ENCODE measurements around the gene BICRAL.
A peak's percentile ranks its signal among the peaks of the same experiment; 100 is the strongest.
"Not testable (repeated sequence)": the region's sequence is repeated elsewhere in the genome, so short reads cannot be mapped to it uniquely, and the experiment has no call there.

BICRAL gene, protein sequence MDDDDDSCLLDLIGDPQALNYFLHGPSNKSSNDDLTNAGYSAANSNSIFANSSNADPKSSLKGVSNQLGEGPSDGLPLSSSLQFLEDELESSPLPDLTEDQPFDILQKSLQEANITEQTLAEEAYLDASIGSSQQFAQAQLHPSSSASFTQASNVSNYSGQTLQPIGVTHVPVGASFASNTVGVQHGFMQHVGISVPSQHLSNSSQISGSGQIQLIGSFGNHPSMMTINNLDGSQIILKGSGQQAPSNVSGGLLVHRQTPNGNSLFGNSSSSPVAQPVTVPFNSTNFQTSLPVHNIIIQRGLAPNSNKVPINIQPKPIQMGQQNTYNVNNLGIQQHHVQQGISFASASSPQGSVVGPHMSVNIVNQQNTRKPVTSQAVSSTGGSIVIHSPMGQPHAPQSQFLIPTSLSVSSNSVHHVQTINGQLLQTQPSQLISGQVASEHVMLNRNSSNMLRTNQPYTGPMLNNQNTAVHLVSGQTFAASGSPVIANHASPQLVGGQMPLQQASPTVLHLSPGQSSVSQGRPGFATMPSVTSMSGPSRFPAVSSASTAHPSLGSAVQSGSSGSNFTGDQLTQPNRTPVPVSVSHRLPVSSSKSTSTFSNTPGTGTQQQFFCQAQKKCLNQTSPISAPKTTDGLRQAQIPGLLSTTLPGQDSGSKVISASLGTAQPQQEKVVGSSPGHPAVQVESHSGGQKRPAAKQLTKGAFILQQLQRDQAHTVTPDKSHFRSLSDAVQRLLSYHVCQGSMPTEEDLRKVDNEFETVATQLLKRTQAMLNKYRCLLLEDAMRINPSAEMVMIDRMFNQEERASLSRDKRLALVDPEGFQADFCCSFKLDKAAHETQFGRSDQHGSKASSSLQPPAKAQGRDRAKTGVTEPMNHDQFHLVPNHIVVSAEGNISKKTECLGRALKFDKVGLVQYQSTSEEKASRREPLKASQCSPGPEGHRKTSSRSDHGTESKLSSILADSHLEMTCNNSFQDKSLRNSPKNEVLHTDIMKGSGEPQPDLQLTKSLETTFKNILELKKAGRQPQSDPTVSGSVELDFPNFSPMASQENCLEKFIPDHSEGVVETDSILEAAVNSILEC

DNA sequence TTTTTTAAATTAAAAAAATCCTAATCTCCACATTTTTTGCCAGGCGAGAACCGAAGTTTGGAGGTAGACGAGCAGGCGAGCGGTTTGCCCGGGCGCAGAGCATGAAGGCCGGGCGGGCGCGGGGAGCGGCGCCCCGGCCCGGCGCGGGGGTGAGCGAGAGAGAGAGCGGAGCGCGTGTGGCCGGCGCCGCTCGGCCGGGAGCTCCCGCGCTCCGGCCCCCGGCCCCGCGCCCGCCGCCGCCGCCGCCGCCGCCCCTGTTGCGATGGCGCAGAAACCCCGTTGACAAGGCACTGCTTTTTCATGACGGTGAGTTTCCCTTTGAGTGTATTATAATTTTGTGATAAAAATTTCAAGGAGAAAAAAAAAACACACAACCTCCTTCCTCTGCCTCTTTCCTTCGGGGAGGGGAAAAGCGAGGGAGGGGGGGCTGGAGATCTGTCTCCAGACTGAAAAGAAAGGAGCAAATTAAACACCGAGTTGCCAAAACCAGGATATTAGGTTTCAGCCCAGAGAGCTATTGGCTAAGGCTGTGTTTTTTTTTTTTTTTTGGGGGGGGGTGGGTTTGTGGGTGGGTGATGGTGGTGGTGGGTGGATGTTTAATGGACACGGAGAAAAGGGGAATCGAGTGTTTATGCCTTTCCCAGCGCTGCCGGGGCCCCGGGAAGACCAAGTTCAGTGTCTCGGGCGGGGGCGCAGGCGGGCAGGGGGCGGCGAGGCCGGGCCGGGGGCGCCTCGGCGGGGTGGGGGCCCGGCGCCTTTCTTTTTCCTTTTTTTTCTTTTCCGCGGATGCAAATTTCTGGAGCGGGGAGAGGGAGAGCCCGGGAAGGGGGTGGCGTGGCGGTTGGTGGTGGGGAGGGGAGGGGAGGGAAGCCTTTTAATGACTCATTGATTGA is at the start of gene BICRAL:
Gene BICRAL, plus strand, starts transcription at position 257 of the 893 bp plus-strand sequence. CDS start 39,971 bp downstream, outside the sequence.
- DNase-seq, result peak; percentile 63

DNA sequence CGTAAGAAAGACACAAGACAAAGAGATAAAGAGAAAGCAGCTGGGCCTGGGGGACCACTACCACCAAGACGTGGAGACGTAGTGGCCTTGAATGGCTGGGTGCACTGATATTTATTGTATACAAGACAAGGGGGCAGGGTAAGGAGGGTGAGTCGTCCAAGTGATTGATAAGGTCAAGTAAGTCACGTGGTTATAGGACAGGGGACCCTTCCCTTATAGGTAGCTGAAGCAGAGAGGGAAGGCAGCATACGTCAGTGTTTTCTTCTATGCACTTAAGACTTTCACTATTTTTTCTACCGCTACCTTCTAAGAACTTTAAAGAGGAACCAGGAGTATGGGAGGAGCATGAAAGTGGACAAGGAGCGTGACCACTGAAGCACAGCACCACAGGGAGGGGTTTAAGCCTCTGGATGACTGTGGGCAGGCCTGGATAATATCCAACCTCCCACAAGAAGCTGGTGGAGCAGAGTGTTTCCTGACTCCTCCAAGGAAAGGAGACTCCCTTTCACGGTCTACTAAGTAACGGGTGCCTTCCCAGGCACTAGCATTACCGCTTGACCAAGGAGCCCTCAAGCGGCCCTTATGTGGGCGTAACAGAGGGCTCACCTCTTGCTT is 47.9 kb upstream of the BICRAL start:
- not testable (repeated sequence) for DNase-seq

DNA sequence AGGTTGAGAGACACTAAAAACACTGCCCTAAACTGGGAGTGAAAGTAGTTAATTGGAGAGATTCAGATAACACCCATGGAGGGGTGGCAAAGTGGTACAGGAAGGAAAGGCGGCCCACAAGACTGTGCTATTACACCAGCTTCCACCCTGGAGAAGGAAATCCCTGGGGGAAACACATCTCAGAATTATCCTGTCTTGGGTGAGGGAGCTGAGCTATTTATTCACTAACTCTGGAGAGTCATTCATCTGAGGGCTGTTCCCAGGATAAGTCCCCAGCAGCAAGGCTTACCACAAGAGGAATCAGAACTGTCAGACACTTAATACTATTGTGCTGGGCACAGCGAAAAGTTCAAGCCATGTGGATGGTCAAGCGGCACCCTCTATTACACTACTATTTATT is 45.9 kb upstream of the BICRAL start:
- DNase-seq, result no peak

DNA sequence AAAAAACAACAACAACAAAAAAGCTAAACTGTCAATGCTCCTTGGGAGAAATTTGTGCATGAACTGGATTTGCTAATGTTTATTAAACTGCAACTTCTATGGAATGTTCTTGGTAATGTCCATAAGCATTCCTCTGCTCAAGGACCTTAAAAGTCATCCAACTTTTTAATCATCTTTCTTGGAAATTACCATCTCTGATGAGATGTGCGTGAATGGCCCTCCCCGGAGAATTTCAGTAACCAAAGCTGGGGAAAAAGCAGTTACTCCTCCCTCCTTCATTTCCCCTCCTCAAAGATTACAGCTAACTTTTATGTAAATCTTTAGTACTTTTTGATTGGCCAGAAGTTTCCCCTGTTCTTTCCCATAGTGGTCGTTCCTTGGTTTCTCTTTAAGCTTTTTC is 41.1 kb upstream of the BICRAL start:
- DNase-seq, result no peak

DNA sequence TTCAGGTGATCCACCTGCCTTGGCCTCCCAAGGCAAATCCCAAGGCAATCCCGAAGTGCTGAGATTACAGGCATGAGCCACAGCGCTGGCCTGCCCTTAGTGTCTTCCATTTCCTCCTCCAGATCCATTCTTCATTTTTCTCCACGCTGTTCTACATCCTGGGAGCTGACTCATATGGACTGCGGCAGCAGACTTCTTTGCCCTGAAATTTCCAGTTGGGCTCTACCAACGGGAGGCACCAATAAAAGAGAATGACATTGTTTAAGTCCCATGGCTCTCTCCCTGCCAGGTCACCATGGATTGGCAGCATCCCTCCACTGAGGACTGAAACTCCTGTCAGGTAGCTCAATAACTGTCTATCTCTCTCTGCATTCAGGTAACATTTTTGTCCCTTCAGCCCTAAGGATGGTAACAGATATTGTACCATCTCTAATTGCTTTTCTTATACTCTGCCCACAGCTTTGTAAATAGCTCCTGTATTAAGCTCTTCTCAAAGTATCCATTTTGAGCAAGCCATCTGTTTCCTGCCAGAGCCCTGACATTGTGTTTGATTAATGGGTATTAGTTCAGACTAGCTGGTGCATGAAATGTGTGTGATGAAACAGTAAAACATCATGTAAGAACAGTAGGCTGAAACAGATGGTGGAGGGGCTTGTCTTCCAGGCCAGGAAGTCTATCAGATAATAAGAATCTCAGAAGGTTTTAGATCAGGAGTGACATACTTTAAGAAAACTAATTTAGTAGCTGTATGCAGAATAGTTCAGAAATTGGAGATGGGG is 39.5 kb upstream of the BICRAL start:
- DNase-seq, result no peak

DNA sequence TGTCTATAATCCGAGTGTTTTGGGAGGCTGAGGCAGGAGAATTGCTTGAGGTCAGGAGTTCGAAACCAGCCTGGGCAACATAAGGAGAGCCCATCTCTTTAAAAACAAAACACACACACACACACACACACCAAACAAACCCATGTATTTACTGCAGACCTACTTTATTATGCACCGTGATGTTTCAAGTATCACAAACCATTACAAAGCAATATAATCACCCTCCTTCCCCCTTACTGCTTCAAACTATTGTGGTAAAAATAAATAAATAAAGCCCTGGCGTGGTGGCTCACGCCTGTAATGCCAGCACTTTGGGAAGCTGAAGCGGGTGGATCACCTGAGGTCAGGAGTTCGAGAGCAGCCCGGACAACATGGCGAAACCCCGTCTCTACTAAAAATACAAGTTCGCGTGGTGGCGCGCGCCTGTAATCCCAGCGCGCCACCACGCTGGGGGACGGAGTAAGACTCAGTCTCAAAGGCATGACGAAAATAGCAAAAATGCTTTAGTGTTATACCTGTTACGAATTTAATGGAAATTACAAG is 37.4 kb upstream of the BICRAL start:
- DNase-seq, result peak; percentile 36

DNA sequence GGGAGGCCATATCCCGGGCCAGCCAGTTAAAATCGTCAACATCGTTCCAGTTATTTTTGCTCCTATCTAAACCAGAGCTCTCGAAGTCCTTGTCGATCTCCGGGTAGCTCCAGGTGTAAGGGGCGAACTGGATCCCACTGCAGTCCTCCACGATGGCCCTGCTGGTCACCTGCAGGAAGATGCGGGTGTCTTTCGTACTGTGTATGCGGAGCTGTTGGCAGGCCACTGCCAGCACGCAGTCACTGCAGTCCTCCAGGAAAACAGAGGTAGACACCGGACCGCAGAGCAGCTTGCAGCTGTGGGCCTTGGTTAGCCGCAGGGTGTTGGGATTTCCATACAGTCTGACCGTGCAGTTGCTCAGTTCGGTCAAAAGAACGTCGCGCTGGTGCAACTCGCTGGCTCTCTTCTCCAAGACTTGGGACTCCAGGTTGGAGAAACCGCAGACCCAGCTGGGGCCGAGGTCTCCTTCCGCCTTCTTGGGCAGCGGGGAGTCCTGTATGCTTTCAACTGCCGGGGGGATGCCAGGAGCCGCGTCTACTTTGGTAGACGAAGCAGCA is 36.7 kb upstream of the BICRAL start:
- DNase-seq, result peak; percentile 44

DNA sequence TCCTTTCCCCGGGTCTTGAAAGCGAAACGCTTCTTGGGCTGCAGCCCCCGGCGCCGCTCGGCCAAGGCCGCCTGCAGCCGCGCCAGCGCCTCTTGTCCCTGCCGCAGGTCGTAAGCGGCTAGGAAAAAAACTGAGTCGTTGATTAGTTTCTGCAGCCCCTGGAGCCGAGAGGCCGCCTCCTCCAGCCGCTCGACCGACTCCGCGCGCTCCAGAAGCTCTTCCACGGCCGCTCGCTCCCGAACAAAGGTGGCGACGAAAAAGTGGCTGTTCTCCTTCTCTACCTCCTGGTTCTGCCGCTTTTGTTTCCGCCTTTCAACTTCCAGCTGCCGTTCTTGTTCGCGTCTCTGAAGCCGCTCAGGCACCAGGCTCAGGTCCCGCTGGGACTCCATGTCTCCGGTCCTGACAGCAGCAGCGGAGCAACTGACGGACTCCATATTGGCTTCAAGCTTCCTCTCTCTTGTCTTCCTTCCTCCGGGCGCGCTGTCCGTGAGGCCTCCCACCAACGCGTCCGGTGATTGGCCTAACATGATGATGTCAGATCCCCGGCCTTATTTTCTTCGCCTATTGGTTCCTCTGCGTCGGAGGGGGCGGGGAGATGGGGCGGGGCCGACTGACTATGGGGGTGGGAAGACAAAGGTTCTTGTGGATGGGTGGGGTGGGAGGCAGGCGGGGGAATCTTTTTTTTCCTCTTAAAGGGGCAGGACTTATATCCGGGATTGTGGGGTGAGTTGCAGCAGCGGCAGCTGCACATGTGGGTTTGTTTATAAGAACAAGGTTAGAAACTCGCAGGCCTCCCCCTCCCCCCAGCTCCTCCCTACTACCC is 36.0 kb upstream of the BICRAL start, which contains the start of gene TBCC:
Gene TBCC, minus strand, starts transcription at position 464 of the 823 bp plus-strand sequence. Its CDS starts 30 bp downstream, at position 434.
- peak; percentile 98 for DNase-seq

DNA sequence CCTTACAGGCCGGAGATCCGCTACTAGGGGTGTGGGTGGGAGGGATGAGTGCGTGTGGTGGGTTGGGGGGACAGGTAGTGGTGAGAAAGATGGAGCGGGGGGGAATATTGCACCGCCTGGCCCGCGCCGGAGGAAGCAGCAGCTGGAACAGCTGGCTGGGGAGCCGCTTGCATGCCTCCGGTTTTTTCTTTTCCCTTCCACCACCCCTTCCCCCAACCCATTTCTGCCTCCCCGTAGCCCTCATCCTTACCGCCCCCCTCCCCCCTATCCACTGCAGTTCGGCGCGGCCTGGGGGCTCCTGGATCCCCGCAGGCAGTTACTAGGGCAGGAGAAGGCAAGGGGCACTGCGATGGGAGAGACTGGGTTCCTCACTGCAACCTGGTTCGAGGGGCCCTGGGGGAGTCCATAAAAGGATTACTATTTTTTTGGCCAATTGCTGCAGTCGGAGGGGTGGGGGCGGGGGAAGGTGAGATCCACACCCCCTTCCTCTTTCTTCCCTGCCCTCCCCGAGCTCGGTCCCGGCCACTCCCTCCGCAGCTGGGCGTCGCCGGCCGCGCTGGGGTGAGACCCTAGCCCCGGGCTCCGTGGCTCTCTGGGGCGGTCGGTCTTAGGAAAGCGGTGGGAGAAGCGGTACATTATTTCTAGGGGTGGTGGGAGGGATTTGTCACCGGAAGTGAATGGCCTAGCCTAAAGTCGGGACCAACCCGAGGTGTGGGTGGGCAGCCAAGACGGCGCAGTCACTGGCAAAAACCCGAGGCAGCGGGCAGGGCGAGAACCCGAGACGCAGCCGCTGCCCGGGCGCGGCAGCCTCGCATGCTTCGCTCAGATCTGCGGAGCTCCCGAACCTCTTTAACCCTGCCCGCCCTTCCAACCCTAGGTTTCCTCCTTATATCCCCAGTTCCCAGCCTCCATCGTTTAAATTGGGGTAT is 35.1 kb upstream of the BICRAL start:
- DNase-seq, result peak; percentile 89

DNA sequence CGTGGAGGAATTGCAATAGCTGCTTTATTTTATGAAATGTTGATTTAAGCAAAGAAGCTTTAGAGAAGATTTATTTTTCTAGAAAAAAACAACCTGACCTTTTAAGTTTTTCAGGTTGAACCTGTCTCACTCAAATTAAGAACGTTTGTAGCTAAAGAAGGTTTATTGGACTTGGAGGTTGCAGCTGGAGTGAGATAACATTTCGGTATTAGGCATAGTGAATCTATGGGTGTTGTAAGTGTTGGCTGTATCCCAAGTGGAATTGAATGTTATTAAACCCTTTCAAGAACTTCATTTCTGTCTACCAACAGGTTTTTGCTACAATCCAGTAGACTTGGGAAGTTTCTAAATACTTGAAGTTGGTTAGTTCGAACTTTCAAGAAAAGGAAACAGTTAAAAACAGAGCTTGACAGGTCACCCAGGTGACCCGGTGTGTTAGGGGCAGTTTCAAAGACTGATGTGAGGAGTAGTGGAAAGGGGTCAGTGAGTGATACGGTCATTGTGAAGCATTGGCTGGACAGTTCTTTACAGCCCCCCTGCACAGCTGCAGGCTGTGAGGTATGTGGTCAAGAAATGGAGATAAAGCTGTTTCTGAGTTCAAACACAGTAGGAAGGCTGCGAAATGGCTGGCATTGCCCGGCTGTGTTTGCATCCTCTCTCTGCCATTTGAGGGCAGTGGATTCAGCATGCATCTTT is 33.5 kb upstream of the BICRAL start:
- DNase-seq, result no peak

DNA sequence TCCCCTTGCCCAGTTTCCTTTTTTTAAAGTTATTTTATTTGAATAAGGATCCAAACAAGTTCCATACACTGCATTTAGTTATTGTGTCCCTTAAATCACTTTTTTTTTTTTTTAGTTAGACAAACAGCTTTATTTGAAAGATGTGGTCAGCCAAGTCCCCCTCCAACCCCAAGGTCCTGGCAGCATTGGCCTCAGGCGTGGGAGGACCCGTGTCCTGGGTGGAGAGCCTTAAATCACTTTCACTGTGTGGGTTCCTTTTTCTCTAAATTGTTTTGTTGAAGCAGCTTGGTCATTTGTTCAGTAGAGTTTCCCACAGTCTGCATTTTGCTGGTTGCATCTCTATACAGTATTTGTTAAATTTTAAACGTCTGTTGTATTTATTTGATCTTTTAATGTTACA is 30.8 kb upstream of the BICRAL start:
- no peak for DNase-seq

DNA sequence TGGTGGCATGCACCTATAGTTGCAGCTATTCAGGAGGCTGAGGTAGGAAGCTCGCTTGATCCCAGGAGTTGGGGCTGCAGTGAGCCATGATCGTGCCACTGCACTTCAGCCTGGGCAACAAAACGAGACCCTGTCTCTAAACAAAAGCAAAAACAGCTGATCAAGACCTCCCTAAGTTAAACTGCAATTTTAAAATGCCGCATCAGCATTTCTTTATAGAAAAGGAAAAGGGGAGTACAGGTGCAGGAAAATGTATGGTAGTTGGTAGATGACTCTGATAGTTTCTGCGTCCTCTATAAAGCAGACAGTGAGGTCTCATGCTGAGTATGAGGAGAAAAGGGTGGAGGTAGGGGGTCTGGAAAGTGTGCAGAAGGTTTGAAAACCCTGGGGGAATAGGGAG is 27.1 kb upstream of the BICRAL start:
- DNase-seq, result no peak

DNA sequence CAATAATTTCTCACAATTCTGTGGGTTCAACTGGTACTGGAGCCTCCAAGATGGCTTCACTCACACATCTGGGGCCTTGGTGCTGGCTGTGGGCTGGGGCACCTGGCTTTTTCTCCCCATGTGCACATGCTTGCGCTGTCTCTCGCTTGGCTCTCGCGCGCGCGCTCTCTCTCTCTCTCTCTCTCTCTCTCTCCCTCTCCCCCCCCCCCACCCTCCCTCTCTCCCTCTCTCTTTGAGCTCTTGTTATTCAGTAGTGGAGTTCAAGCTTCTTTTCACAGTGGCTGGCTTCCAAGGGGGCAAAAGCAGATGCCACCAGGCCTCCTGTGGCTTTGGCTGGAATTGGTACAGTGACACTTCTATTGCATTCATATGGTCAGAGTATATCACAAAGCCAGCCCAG is 25.1 kb upstream of the BICRAL start:
- no peak for DNase-seq

DNA sequence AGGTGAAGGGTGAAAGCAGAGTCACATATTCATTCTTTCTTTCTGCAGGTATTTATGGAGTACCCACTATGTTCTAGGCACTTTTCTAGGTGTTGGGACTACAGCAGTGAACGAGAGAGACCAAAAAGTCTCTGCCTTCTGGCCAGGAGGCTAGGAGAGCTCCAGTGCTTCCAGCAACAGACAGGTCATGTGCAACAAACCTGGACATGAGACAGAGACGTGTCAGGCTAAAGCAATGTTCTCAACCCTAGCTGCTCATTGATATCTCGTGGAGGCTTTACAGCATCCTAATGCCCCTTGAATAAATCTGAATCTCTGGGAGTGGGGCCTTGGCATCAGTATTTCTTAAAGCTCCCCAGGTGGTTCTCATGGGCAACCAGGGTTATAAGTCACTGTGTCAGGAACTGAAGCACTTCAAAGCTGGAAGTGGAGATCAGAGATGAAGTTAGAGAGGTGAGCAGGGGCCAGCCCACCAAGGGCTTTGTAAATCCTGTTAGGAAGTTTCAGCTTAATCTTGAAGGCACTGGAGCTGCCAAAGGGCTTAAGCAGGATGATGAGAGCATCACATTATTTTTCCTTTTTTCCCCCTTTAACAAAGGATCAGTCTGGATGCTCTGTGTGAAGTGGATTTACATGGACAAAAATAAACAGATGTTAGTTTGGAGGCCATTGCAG is 23.0 kb upstream of the BICRAL start:
- no peak for DNase-seq

DNA sequence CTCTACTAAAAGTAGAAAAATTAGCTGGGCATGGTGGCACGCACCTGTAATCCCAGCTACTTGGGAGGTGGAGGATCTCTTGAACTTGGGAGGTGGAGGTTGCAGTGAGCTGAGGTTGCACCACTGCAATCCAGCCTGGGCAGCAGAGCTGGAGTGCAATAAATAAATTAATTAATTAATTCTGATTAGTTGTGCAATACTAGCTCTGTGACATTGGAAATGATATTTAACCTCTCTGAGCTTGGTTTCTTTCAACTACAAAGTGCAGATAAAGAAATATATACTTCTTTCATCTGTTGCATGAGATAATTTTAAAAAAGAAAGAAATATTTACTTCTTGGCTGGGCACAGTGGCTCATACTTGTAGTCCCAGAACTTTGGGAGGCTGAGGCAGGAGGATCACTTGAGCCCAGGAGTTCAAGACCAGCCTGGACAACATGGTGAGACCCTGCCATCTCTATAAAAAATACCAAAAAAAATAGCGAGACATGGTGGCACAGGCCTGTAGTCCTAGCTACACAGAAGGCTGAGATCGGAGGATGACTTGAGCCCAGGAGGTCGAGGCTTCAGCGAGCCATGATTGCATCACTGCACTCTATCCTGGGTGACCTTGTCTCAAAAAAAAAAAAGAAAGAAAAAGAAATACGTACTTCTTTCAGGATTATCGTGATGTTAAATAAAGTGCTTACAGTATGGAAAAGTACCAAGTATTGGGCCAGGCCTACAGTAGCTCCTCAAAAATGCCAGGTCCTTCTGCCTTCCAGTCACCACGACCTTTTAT is 20.4 kb upstream of the BICRAL start:
- no peak for DNase-seq

DNA sequence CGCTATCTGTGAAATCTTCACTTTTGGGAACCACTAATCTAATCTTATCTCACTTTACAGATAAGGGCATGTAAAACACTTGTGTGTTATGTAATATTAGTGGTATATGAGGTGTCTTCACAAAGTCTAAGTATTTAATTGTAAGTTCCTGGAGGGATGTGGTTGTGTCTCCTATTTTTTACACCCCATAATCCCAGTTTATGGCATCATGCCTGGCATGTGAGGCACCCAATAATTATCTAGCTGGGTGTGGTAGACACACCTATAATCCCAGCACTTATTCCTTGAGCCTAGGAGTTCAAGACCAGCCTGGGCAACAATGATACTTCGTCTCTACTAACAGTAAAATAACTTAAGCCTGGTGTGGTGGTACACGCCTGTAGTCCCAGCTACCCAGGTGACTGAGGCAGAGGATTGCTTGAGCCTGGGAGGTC is 19.4 kb upstream of the BICRAL start:
- DNase-seq, result no peak
